HCT116 (cell line): ENCODE data around the gene KCNK16. TPM values are rescaled to one million over a fixed set of nuclear protein-coding genes. Genes with fewer than 3 reads are reported as not detected.

ENCODE experiments used
- ATAC-seq: fragments of 200-7000 bp; cut with Tn5 transposase; 2 replicates; pipeline ENCODE4 v1.9.1; 2020; ENCODE audit warnings: mild to moderate bottlenecking, moderate library complexity
- BruUV-seq: library from RNA; stranded (reverse); fragments of 400-500 nt; replicated peaks from 2 replicates; lab custom pipeline; 2021; lab: Mats Ljungman, UMichigan
- CTCF ChIA-PET: fragments of 300-600 bp; sonication (Branson Sonifier 250); formaldehyde crosslinking; loops from one replicate; lab custom pipeline; 2021; ENCODE audit warnings: antibody characterized with exemption; lab: Charles Lee
- POLR2A ChIA-PET: fragments of 300-600, 350-600 bp; sonication (Branson Sonifier 250); formaldehyde crosslinking; loops from one replicate; lab custom pipeline; 2021; ENCODE audit warnings: antibody characterized with exemption; lab: Charles Lee
- RAD21 ChIA-PET, 2 experiments: fragments of 300-600 bp; sonication (Branson Sonifier 250); formaldehyde crosslinking; loops; one replicate each; lab custom pipeline; 2023; ENCODE audit warnings: low total read pairs in 2 of 2; ENCODE audit not compliant: uncharacterized antibody in 2 of 2, unreplicated experiment in 2 of 2, low non-redundant PET in 1 of 2; lab: Charles Lee
- DNase-seq: peaks from one replicate; pipeline ENCODE4 v3.0.0-alpha.2; 2010; ENCODE audit warnings: low read depth, low spot score
- H2AFZ ChIP-seq: fragments of 200-600 bp; shearing (Covaris generic), sonication (generic); 2 replicates; pipeline ENCODE4 v1.6.1; 2017; ENCODE audit warnings: low read depth, mixed run types, mixed read lengths, antibody characterized with exemption, low read length; ENCODE audit not compliant: poor library complexity, severe bottlenecking
- H3K27ac ChIP-seq: 2 replicates; pipeline ENCODE4 v1.5.1; 2012; ENCODE audit warnings: low read depth, low read length
- H3K27me3 ChIP-seq: fragments of 200-600 bp; sonication (generic); 2 replicates; pipeline ENCODE4 v1.6.1; 2016; ENCODE audit warnings: mixed run types, low read length, mixed read lengths; ENCODE audit not compliant: insufficient read depth
- H3K36me3 ChIP-seq, 2 experiments: fragments of 200-500 bp in 1 of 2; fragments of 200-600 bp in 1 of 2; sonication (Bioruptor generic) in 1 of 2; sonication (generic) in 1 of 2; 2 replicates each; pipeline versions ENCODE4 v1.5.1 to v1.6.1; 2014 to 2016; ENCODE audit warnings: low read length in 2 of 2, inconsistent platforms in 1 of 2, mixed read lengths in 1 of 2, mixed run types in 1 of 2; ENCODE audit not compliant: insufficient read depth in 2 of 2, control insufficient read depth in 1 of 2
- H3K4me1 ChIP-seq, 2 experiments: fragments of 200-600 bp in 1 of 2; sonication (generic) in 1 of 2; 2 replicates each; pipeline versions ENCODE4 v1.5.1 to v1.6.1; 2012 to 2017; ENCODE audit warnings: low read length in 2 of 2, inconsistent platforms in 1 of 2, mild to moderate bottlenecking in 1 of 2, mixed read lengths in 1 of 2, mixed run types in 1 of 2, moderate library complexity in 1 of 2; ENCODE audit not compliant: insufficient read depth in 2 of 2, control insufficient read depth in 1 of 2
- H3K4me2 ChIP-seq: fragments of 200-600 bp; sonication (generic); 2 replicates; pipeline ENCODE4 v1.6.1; 2017; ENCODE audit warnings: mixed run types, low read length, mixed read lengths
- H3K4me3 ChIP-seq, 2 experiments: fragments of 200-600 bp in 1 of 2; sonication (generic) in 1 of 2; replicated peaks in 1 of 2; 2 replicates each; pipeline ENCODE4 v1.5.1; 2011 to 2016; ENCODE audit warnings: low read length in 2 of 2, control low read depth in 1 of 2, low read depth in 1 of 2, mild to moderate bottlenecking in 1 of 2, mixed read lengths in 1 of 2, mixed run types in 1 of 2
- H3K79me2 ChIP-seq: fragments of 200-600 bp; sonication (generic); 2 replicates; pipeline ENCODE4 v1.6.1; 2017; ENCODE audit warnings: mild to moderate bottlenecking, mixed run types, low read length, moderate library complexity, mixed read lengths; ENCODE audit not compliant: insufficient read depth
- H3K9ac ChIP-seq: fragments of 200-600 bp; sonication (generic); 2 replicates; pipeline ENCODE4 v1.6.1; 2016; ENCODE audit warnings: low read length, mixed read lengths
- H3K9me2 ChIP-seq: fragments of 200-600 bp; sonication (generic), shearing (Covaris generic); 2 replicates; pipeline ENCODE4 v1.6.1; 2017; ENCODE audit warnings: mixed run types, mild to moderate bottlenecking, moderate library complexity; ENCODE audit not compliant: insufficient read depth
- H3K9me3 ChIP-seq, 2 experiments: fragments of 200-500 bp in 1 of 2; fragments of 200-600 bp in 1 of 2; sonication (Bioruptor generic) in 1 of 2; sonication (generic) in 1 of 2; 2 replicates each; pipeline ENCODE4 v1.6.1; 2014 to 2017; ENCODE audit warnings: low read length in 2 of 2, mixed read lengths in 2 of 2, inconsistent platforms in 1 of 2, low read depth in 1 of 2, mild to moderate bottlenecking in 1 of 2, mixed run types in 1 of 2, moderate library complexity in 1 of 2; ENCODE audit not compliant: control insufficient read depth in 1 of 2, insufficient read depth in 1 of 2
- H4K20me1 ChIP-seq: fragments of 200-600 bp; sonication (generic), shearing (Covaris generic); 2 replicates; pipeline ENCODE4 v1.6.1; 2017; ENCODE audit warnings: mixed run types, mild to moderate bottlenecking, moderate library complexity; ENCODE audit not compliant: insufficient read depth
- CEBPB ChIP-seq: IDR thresholded peaks from 2 replicates; pipeline ENCODE4 v1.6.1; 2012; ENCODE audit warnings: low read depth
- EGR1 ChIP-seq: IDR thresholded peaks from 2 replicates; pipeline ENCODE4 v1.6.1; 2012; ENCODE audit warnings: low read depth
- ELF1 ChIP-seq: IDR thresholded peaks from 2 replicates; pipeline ENCODE4 v1.6.1; 2012; ENCODE audit warnings: low read depth, borderline replicate concordance
- EZH2 ChIP-seq: fragments of 200-600 bp; sonication (generic); IDR thresholded peaks from 2 replicates; pipeline ENCODE4 v1.6.1; 2017; ENCODE audit warnings: antibody characterized with exemption, mixed run types
- EZH2phosphoT487 ChIP-seq: fragments of 200-600 bp; IDR thresholded peaks from 2 replicates; pipeline ENCODE4 v1.6.1; 2018; ENCODE audit warnings: antibody characterized with exemption, borderline replicate concordance
- FOSL1 ChIP-seq: IDR thresholded peaks from 2 replicates; pipeline ENCODE4 v1.6.1; 2012; ENCODE audit warnings: low read depth
- JUND ChIP-seq: IDR thresholded peaks from 2 replicates; pipeline ENCODE4 v1.6.1; 2012
- MAX ChIP-seq: IDR thresholded peaks from 2 replicates; pipeline ENCODE4 v1.6.1; 2012
- POLR2A ChIP-seq: IDR thresholded peaks from 2 replicates; pipeline ENCODE4 v1.7.0; 2011; ENCODE audit warnings: borderline replicate concordance; ENCODE audit not compliant: insufficient read depth, insufficient read length; ENCODE audit errors: extremely low read depth
- POLR2AphosphoS5 ChIP-seq: IDR thresholded peaks from 2 replicates; pipeline ENCODE4 v1.6.1; 2011; ENCODE audit warnings: mild to moderate bottlenecking, low read depth, low read length, moderate library complexity
- RAD21 ChIP-seq: IDR thresholded peaks from 2 replicates; pipeline ENCODE4 v1.6.1; 2012; ENCODE audit warnings: low read depth, mild to moderate bottlenecking
- REST ChIP-seq: IDR thresholded peaks from 2 replicates; pipeline ENCODE4 v1.6.1; 2012; ENCODE audit warnings: low read depth
- SIN3A ChIP-seq: IDR thresholded peaks from 2 replicates; pipeline ENCODE4 v1.6.1; 2012; ENCODE audit warnings: low read depth
- SP1 ChIP-seq: IDR thresholded peaks from 2 replicates; pipeline ENCODE4 v1.6.1; 2012; ENCODE audit warnings: low read depth
- SRF ChIP-seq: IDR thresholded peaks from 2 replicates; pipeline ENCODE4 v1.6.1; 2012; ENCODE audit warnings: low read depth
- TCF7L2 ChIP-seq: IDR thresholded peaks from 2 replicates; pipeline ENCODE4 v1.7.0; 2011; ENCODE audit warnings: borderline replicate concordance, inconsistent platforms; ENCODE audit not compliant: insufficient read depth, insufficient read length; ENCODE audit errors: extremely low read depth
- YY1 ChIP-seq: IDR thresholded peaks from 2 replicates; pipeline ENCODE4 v1.6.1; 2011; ENCODE audit warnings: low read length, low read depth, moderate library complexity, mild to moderate bottlenecking; ENCODE audit not compliant: insufficient replicate concordance; ENCODE audit errors: extremely low read depth
- ZBTB33 ChIP-seq: IDR thresholded peaks from 2 replicates; pipeline ENCODE4 v1.6.1; 2011; ENCODE audit warnings: mild to moderate bottlenecking, low read length, moderate library complexity; ENCODE audit not compliant: insufficient replicate concordance; ENCODE audit errors: extremely low read depth
- ZNF274 ChIP-seq: fragments of 200-500 bp; sonication (Bioruptor generic); IDR thresholded peaks from 2 replicates; pipeline ENCODE4 v1.6.1; 2014; ENCODE audit warnings: mild to moderate bottlenecking, low read depth, low read length, inconsistent platforms
- intact Hi-C: fragments of 100-400 bp; cut with micrococcal nuclease; formaldehyde crosslinking; loops from 2 replicates; pipeline ENCODE4 v1.10.0; 2022
- total RNA-seq: library from RNA; stranded (reverse); gene quantifications from one replicate; pipeline ENCODE4 v1.2.1, GENCODE V29; 2021; ENCODE audit not compliant: unreplicated experiment

KCNK16 gene
- total RNA-seq, 1 experiment from 2014 or later, result not detected

GRCh38 chr6:39360378-39360777 is 37.9 kb upstream of the KCNK16 start:
- POLR2A ChIA-PET, result no interaction called here
- ATAC-seq, result no peak
- H3K4me1 ChIP-seq, result peaks cover 0 to 12% of the 10 kb centered on the region in 2 experiments; a peak in 2 of 4 replicates
- no peak for TF ChIP-seq FOSL1
- no peak for TF ChIP-seq ZNF274
- no peak for TF ChIP-seq EGR1
- TF ChIP-seq SIN3A, result no peak
- no peak for TF ChIP-seq YY1
- TF ChIP-seq JUND, result no peak
- TF ChIP-seq EZH2, result no peak
- no peak for TF ChIP-seq CEBPB
- TF ChIP-seq SP1, result no peak
- no peak for TF ChIP-seq POLR2AphosphoS5
- TF ChIP-seq ELF1, result no peak
- no peak for TF ChIP-seq RAD21
- TF ChIP-seq REST, result no peak
- no peak for TF ChIP-seq EZH2phosphoT487
- no peak for TF ChIP-seq MAX
- TF ChIP-seq SRF, result no peak
- TF ChIP-seq POLR2A, result no peak
- TF ChIP-seq ZBTB33, result no peak
- TF ChIP-seq TCF7L2, result no peak
- H4K20me1 ChIP-seq, result no peaks in the 10 kb centered on the region
- no peaks in the 10 kb centered on the region for H3K36me3 ChIP-seq
- intact Hi-C loops, result loop anchor here (5.0 kb wide), 1 partner anchor 947 kb away; no protein-coding TSS in a partner anchor
- no peak overlapping the region for H3K9ac ChIP-seq
- no peak overlapping the region for H2AFZ ChIP-seq
- DNase-seq, result no peak
- CTCF ChIA-PET, result no interaction called here
- H3K27ac ChIP-seq, result no peak overlapping the region
- RAD21 ChIA-PET, result no interaction called here
- H3K4me2 ChIP-seq, result no peak overlapping the region
- H3K4me3 ChIP-seq, result no peak overlapping the region
- H3K27me3 ChIP-seq, result no peaks in the 10 kb centered on the region
- H3K9me3 ChIP-seq, result no peaks in the 10 kb centered on the region
- no TSS peak for BruUV-seq
- H3K9me2 ChIP-seq, result no peaks in the 10 kb centered on the region
- no peaks in the 10 kb centered on the region for H3K79me2 ChIP-seq
